NCI-H1436 (cell line): Measurements from ENCODE around the gene SLC25A51.

Source experiments
- DNase-seq: peaks from one replicate; lab custom pipeline; 2025; lab: John Stamatoyannopoulos, UW

The SLC25A51 gene

GRCh38 chr9:37936965-37937364, 33.0 kb upstream of the SLC25A51 start:
- no peak for DNase-seq

GRCh38 chr9:37936376-37936775, 32.4 kb upstream of the SLC25A51 start:
- DNase-seq, result no peak

DNA sequence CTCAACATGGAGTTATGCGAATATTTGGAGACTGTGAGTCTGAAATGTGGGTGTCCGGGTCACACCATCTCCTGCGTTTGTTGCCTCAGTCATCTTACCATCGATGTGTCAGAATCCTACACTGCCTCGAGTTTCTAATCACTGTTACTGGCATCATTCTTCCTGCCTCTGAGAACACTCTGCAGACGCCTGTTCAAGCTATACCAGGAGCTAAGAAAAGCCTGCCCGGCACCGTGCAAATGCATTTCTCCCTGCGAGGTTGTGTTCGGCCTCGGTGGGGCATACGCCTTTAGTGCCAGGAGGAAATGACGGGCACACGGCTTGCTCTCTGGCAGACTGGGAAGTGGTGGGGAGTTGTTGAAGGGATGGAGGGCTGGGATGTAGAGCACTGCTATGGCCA, 31.2 kb upstream of the SLC25A51 start:
- DNase-seq, result no peak

- DNase-seq, result no peak
These were observed 27.7 kb upstream of the SLC25A51 start for GRCh38 chr9:37931592-37931991.

- no peak for DNase-seq
These were observed 25.5 kb upstream of the SLC25A51 start for GRCh38 chr9:37929441-37929895.

DNA sequence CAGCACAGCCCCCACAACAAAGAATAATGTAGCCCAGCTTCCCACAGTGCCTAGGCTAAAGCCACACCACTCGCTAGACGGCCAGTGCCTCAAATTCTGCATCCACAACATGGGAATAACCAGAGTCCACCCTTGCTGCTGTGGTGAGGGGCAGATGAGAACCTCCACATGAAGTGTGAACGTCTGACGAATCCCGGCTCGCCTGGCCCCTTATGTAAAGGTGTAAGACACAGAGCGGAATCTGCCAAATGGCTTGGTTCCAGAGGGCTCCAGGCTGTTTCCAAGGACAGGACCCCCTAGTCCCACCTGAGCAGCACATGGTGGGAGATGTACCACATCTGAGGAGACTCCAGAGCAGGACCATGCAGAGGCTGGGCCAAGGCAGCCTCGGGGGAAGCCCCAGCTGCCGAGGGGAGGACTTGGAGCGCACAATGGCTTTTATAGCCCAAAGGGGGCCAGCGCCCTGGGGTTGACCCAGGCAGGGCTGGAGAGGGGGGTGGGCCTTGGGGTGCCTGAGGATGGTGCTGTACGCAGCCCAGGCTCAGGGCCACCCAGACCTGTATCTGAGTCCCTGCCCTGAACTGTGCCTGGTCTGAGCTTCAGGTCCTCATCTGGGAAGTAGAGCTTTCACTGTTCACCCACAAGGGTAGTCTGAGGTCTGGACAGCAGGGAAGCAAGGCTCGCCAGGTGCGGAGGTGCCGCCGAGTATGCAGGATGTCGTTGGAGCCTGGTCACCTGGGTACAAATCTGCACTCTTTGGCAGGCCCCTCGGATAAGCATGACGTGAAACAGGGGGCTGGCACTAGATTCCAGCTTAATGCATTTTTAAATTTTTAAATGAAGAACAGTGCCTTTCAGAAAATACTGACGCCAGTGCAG, 24.9 kb upstream of the SLC25A51 start:
- no peak for DNase-seq

GRCh38 chr9:37927601-37928551, 23.9 kb upstream of the SLC25A51 start:
- DNase-seq, result no peak

DNA sequence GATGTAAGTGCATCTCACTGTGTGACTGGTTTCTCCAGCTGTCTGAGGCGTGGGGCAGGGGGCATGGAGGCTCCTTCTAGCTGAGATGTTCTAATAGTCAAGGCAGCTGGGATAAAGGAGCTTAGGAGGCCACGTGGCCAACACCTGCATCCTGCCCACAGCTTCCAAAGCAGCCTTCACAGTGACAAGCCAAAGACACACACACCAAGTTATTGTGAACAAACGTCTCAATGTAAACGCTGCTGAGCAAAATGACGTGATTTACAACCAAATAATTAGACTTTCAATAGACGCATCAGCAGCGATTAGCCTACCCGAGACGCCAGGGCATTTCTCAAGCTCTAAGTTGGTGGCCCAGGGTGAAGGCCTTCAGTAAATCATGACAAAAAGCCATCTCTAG, 23.2 kb upstream of the SLC25A51 start:
- DNase-seq, result peak; percentile 59

GRCh38 chr9:37926737-37927118, 22.8 kb upstream of the SLC25A51 start:
- DNase-seq, result no peak

GRCh38 chr9:37925786-37926736, 22.1 kb upstream of the SLC25A51 start:
- DNase-seq, result no peak

DNA sequence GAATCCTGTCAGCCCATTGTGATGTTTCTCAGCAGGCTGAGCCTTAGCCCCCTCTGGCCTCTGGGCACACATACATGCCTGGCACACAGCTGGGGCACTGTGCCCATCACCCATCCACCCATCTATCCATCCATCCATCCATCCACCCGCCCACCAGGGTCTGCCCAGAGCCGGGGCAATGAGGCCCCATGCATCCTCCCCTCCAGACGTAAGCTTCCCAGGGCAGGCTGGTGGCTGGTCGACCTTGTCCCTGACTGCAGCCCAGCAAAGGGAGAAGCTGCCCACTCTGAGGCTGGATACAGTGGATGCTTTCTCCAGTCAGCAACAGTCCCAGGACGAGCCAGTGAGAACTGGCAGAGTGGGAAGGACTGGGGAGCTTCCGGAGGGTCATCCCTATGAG, 21.1 kb upstream of the SLC25A51 start:
- no peak for DNase-seq

GRCh38 chr9:37924538-37924937, 20.6 kb upstream of the SLC25A51 start:
- no peak for DNase-seq

DNA sequence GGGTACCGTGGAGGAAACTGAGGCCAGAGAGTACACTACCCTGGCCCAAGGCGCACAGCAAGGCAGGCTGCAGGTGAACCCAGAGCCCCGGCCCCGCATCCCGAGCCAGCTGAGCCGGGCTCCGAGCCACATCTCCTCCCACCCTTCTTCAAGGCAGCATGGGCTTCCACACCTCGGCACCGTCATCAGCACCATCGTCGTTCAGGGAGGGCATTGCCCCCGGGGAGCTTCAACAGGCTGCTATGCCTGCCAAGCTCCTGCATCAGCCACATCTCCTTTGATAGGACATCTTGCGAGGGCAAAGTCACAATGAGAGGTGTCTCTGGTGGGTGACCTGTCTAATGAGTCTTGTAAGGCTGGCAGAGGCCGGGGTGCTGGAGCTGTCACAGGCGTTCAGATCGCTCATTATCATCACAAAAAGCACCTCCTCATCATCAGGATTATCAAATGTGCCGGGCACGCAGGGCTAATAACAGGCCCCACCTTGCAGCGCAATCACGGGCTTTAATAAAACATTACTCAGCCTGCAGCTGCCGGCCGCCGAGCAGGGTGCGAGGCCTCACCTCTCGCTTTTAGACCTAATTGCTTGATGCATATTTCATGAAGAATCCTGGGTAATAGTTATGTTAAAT, 20.0 kb upstream of the SLC25A51 start:
- DNase-seq, result no peak

DNA sequence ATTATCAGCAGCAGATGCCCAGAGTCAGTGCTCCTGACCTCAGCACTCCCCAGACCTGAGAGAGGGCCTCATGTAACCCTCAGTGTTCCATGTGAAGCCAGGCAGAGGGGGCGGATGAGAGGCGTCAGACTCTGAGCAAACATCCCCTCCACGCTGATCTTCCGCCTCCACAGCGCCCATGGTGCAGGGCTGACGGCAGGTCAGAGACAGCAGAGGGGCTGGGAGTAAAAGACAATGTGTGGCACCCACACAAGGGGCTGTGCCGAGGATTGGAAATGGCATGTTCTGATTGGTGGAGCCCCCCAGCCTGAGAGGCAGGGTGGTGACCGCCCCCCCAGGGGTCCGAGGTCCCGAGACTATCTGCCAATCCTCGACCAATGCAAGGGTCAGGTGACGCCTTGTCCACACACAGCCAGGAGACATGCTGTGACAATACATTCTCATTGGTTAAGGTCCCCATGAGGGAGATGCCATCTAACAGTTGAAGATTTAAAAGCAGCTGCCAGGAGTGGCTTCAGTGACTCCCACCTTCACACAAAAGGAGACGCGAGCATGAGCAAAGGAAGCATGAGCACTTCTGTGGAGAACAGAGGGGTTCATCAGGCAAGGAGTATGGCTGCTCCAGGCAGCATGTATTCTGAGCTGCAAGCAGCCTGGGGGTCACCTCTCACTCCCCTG, 19.3 kb upstream of the SLC25A51 start:
- no peak for DNase-seq

- DNase-seq, result no peak
These were observed 18.6 kb upstream of the SLC25A51 start for GRCh38 chr9:37922363-37923117.

DNA sequence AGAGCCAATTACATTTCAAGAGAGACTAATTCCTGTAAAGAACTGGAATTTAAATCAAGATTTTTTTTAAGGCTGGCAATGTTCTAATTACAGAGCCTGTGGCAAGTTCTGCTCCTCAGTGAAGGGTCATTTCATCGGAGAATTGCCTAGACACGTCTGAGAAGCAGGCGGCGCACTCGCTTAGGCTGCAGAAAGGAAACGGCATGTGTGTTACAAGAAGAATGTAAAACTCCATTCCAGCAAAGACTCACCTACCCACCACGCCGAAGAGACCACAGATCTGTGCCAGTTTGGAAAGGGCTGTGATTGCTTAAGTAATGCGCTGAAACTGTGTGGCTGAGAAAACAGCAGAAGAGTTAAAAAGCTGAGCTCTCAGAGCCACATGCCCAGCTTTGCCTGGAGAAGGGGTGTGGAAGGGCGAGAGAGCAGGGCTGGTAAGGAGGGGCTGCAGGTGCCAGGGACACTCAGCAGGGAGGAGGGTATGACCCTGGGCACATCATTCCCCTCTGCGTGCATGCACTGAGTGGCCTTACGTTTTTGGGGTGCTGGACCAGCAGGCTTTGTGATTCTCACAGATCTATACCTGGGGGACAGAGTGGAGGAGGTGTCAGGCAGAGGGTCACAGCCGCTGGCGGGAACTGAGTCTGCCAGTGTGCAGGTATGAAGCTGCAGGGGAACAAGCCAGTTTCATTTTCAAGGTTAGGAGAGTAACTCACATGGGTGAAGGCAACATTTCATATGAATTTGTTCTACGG, 17.8 kb upstream of the SLC25A51 start:
- DNase-seq, result no peak

DNA sequence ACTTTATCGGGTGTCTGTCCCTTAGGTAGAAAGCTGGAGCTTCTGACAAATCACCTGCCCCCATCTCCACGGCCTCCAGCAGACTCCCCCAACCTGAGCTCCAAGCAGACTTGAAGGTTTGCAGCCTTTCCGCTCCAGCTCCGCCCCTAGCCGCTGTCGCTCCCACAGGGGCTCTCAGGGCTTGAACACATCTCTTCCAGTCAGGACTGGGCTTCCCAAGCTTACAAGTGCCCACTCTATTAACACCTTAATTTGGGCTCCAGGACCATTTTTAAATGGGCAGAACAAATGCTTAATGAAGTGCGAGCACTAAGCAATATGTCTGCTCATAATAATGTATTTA, 17.2 kb upstream of the SLC25A51 start:
- DNase-seq, result no peak

DNA sequence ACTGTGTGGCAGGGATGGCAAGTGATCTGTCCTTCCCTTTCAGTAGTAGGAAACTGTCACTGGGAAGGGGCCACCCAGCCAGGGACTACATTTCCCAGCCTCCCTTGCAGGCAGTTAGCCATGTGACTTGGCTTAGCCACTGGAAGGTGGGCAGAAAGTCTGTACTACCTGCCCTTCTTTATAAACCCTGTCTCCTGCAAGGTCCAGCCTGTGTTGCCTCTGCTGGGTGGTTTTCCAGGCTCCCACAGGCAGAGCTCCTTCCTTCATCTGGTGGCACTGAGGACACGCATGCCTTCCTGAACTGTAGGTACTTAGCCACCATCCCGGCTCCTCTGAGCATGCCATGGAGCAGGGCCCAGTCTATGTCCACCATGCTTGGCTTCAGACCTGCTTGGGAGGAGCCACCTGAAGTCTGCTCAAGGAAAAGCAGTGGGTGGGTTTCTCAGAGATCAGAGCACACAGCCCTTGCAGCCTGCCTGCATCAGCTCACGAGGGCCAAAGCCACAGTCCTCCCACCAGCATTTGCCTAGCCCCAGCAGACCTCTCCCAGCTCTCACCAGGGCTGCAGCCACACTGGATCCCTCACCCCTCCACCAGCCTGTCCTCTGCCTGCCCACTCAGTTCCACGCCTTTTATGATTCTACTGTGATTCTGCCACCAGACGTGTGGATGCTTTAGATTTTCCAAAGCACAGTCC, 16.7 kb upstream of the SLC25A51 start:
- no peak for DNase-seq

DNA sequence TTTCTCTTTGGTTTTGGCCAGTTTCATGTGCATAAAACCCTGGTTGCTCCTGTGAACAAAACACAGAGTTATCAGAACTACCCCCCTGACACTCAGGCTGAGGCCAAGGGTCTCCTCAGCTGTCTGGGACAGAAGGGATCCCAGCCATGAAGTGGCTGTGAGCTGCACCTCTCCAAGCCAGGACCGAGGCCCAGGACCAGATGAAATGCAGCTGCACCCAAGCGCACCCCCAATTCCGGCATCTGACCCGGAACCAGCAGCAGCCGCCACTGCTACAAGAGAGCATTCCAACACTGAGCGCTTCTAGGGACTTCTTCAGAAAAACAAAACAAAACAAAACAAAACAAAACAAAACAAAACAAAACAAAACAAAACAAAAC, 16.0 kb upstream of the SLC25A51 start:
- DNase-seq, result no peak
